Osteoblast (primary cell): ENCODE measurements around the gene RPA1. TPM values are rescaled to one million over a fixed set of nuclear protein-coding genes. Genes with fewer than 3 reads are reported as not detected.
"Not testable (repeated sequence)": the region's sequence is repeated elsewhere in the genome, so short reads cannot be mapped to it uniquely, and the experiment has no call there.

Experiments used
- DNase-seq: peaks from one replicate; pipeline ENCODE4 v3.0.0; 2011; ENCODE audit warnings: low spot score, mixed read lengths; ENCODE audit not compliant: insufficient read length; ENCODE audit errors: missing footprints
- H2AFZ ChIP-seq: 2 replicates; pipeline ENCODE4 v1.6.0; 2011; ENCODE audit warnings: mild to moderate bottlenecking, low read length
- H3K27ac ChIP-seq: 2 replicates; pipeline ENCODE4 v1.5.1; 2011; ENCODE audit warnings: mild to moderate bottlenecking, low read depth, low read length, moderate library complexity
- H3K27me3 ChIP-seq: 2 replicates; pipeline ENCODE4 v1.6.0; 2012; ENCODE audit warnings: mild to moderate bottlenecking, control low read depth, inconsistent platforms, low read length, moderate library complexity; ENCODE audit not compliant: insufficient read depth
- H3K36me3 ChIP-seq: 2 replicates; pipeline ENCODE4 v1.5.1; 2011; ENCODE audit warnings: mild to moderate bottlenecking, low read length, control low read depth, moderate library complexity; ENCODE audit not compliant: insufficient read depth
- H3K4me1 ChIP-seq: 2 replicates; pipeline ENCODE4 v1.5.1; 2011; ENCODE audit warnings: mild to moderate bottlenecking, low read length, control low read depth, moderate library complexity; ENCODE audit not compliant: insufficient read depth
- H3K4me2 ChIP-seq: 2 replicates; pipeline ENCODE4 v1.6.0; 2011; ENCODE audit warnings: mild to moderate bottlenecking, low read length; ENCODE audit not compliant: insufficient read depth
- H3K4me3 ChIP-seq: fragments of 200-600 bp; sonication (generic); 3 replicates; pipeline ENCODE4 v1.5.1; 2012; ENCODE audit warnings: mild to moderate bottlenecking, low read length, inconsistent platforms; ENCODE audit not compliant: insufficient read depth
- H3K79me2 ChIP-seq: 2 replicates; pipeline ENCODE4 v1.6.0; 2012; ENCODE audit warnings: mild to moderate bottlenecking, low read length, control low read depth, inconsistent platforms; ENCODE audit not compliant: insufficient read depth
- H3K9me3 ChIP-seq: 2 replicates; pipeline ENCODE4 v1.5.1; 2011; ENCODE audit warnings: low read depth, low read length, control low read depth
- H4K20me1 ChIP-seq: 2 replicates; pipeline ENCODE4 v1.6.0; 2012; ENCODE audit warnings: mild to moderate bottlenecking, low read length, control low read depth; ENCODE audit not compliant: insufficient read depth
- total RNA-seq: library from RNA; depleted of rRNA; stranded (reverse); fragments of >200 nt; gene quantifications from 2 replicates; pipeline ENCODE4 v1.2.3, GENCODE V29; 2012
- TF ChIP-seq, protein P1 (sequence below): IDR thresholded peaks from 2 replicates; pipeline ENCODE4 v1.5.1; 2011; ENCODE audit warnings: mild to moderate bottlenecking, low read depth, low read length, moderate library complexity; ENCODE audit errors: extremely low read depth

Gene RPA1
- total RNA-seq, 1 donor: 14.8 TPM

DNA sequence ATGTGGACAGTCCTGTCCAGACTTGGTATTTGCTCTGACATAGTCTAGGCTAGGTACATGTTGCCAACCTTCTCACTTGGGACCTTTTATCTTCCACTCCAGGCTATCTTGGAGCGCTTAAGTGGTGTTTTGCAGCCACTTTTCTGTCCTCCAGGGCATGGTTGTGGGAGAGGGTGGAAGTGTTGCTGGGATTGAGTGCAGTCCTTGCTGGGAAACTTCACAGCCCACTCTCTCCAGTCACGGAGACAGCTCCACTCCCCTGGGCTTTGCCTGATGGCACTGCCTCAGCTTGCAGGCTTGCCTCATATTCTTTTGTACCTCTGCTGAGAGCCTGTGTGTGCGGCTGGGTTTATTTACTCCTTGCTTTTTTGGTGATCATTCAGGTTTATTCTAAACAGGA is 17.4 kb downstream of the RPA1 start:
- no peak for DNase-seq
- TF ChIP-seq, protein P1, sequence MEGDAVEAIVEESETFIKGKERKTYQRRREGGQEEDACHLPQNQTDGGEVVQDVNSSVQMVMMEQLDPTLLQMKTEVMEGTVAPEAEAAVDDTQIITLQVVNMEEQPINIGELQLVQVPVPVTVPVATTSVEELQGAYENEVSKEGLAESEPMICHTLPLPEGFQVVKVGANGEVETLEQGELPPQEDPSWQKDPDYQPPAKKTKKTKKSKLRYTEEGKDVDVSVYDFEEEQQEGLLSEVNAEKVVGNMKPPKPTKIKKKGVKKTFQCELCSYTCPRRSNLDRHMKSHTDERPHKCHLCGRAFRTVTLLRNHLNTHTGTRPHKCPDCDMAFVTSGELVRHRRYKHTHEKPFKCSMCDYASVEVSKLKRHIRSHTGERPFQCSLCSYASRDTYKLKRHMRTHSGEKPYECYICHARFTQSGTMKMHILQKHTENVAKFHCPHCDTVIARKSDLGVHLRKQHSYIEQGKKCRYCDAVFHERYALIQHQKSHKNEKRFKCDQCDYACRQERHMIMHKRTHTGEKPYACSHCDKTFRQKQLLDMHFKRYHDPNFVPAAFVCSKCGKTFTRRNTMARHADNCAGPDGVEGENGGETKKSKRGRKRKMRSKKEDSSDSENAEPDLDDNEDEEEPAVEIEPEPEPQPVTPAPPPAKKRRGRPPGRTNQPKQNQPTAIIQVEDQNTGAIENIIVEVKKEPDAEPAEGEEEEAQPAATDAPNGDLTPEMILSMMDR: no peak
- Histone ChIP-seq H3K36me3 (peaks cover 46% of the 10 kb centered on the region), H3K27me3 (no peaks in the 10 kb centered on the region), H3K4me2 (no peak overlapping the region), H4K20me1 (no peaks in the 10 kb centered on the region), H3K9me3 (no peaks in the 10 kb centered on the region), H3K4me1 (peaks cover 4% of the 10 kb centered on the region), H3K27ac (no peak overlapping the region), H3K79me2 (peaks cover 12% of the 10 kb centered on the region), H3K4me3 (no peak overlapping the region), H2AFZ (no peak overlapping the region)

DNA sequence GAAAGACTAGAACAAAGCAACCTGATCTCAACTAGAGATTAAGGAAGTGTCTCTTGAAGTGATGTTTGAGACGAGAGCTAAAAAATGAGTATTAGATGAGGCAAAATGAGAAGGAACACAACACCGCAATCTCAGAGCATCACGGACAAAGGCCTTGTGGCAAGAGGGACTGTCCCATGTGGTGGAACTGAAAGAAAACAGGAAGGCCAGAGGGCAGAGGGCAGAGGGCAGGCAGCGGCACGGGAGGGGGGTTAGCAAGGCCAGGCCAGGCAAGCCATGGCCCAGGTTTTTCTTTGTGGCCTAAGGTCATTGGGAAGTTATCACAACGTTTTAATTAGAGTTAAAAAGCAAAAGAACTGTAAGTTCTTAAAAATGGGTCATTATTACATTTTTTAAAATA is 22.5 kb downstream of the RPA1 start:
- no peak overlapping the region for H3K27ac ChIP-seq
- no peak for DNase-seq
- TF ChIP-seq, protein P1: no peak
- H3K27me3 ChIP-seq: no peaks in the 10 kb centered on the region
- peaks cover 4% of the 10 kb centered on the region for H3K4me1 ChIP-seq
- no peak overlapping the region for H2AFZ ChIP-seq
- H3K36me3 ChIP-seq: peaks cover 29% of the 10 kb centered on the region
- peaks cover 2% of the 10 kb centered on the region for H3K79me2 ChIP-seq
- H3K4me2 ChIP-seq: no peak overlapping the region
- H4K20me1 ChIP-seq: no peaks in the 10 kb centered on the region
- H3K4me3 ChIP-seq: no peak overlapping the region
- no peaks in the 10 kb centered on the region for H3K9me3 ChIP-seq

DNA sequence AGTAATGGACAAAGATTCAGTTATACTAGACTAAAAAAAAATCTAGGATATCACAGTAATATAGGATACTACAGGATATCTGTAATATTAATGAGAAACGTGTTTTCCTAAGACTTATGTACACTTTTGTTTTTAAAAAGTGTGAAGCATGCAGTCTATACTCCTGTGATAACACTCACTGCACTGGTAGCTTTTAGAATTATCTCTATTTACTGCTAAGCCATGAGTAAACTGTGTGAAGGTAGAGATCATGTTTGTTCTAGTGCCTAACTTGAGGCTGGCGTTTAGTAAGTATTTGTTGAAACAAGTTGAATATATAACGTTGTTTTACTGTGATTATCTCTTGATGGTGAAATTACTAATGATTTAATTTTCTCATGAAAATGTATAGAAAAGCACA is 23.9 kb downstream of the RPA1 start:
- Histone ChIP-seq H3K36me3 (peaks cover 23% of the 10 kb centered on the region), H3K4me1 (peaks cover 4% of the 10 kb centered on the region), H3K9me3 (no peaks in the 10 kb centered on the region), H3K4me2 (no peak overlapping the region), H2AFZ (no peak overlapping the region), H3K4me3 (no peak overlapping the region), H4K20me1 (no peaks in the 10 kb centered on the region), H3K79me2 (peaks cover 2% of the 10 kb centered on the region), H3K27me3 (no peaks in the 10 kb centered on the region), H3K27ac (no peak overlapping the region)
- no peak for DNase-seq
- TF ChIP-seq, protein P1: no peak

DNA sequence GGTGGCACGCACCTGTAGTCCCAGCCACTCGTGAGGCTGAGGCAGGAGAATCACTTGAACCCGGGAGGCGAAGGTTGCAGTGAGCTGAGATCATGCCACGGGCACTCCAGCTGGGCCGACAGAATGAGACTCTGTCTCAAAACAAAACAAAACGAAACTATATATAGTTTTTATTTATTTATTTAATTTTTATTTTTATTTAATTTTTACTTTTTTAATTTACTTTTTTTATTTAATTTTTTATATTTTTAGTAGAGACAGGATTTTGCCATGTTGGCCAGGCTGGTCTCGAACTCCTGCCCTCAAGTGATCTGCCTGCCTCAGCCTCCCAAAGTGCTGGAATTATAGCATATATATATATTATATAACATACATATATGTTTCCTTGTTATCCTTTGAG is 26.7 kb downstream of the RPA1 start:
- H3K4me3 ChIP-seq, DNase-seq, H3K27ac ChIP-seq, H3K79me2 ChIP-seq, H2AFZ ChIP-seq, H3K9me3 ChIP-seq, H3K4me1 ChIP-seq, H3K4me2 ChIP-seq, H4K20me1 ChIP-seq, H3K27me3 ChIP-seq: not testable (repeated sequence)
- peaks cover 23% of the 10 kb centered on the region for H3K36me3 ChIP-seq
